HG02938 (cell line): ENCODE results near the gene CEP41.
"Not testable (repeated sequence)": the region's sequence is repeated elsewhere in the genome, so short reads cannot be mapped to it uniquely, and the experiment has no call there.

Source experiments
- ATAC-seq: cut with Tn5 transposase; IDR thresholded peaks from one replicate; pipeline ENCODE4 v1.9.1; 2021; ENCODE audit warnings: mild to moderate bottlenecking, moderate library complexity; ENCODE audit not compliant: unreplicated experiment

Gene CEP41

GRCh38 chr7:130463553-130464434 lies 23.0 kb upstream of the CEP41 start:
- no peak for ATAC-seq

GRCh38 chr7:130461272-130461671 lies 20.5 kb upstream of the CEP41 start:
- ATAC-seq, result no peak

GRCh38 chr7:130458257-130458656 lies 17.4 kb upstream of the CEP41 start:
- no peak for ATAC-seq

- ATAC-seq, result no peak
These were observed 14.1 kb upstream of the CEP41 start for GRCh38 chr7:130454959-130455358.

- no peak for ATAC-seq
These were observed 12.1 kb upstream of the CEP41 start for GRCh38 chr7:130452951-130453350.

GRCh38 chr7:130451344-130451743 lies 10.5 kb upstream of the CEP41 start:
- ATAC-seq, result not testable (repeated sequence)

GRCh38 chr7:130446259-130446658 lies 5.4 kb upstream of the CEP41 start:
- ATAC-seq, result no peak

GRCh38 chr7:130444751-130445407 lies 4.1 kb upstream of the CEP41 start:
- ATAC-seq, result no peak

GRCh38 chr7:130444234-130444633 lies 3.4 kb upstream of the CEP41 start:
- no peak for ATAC-seq

- no peak for ATAC-seq
These were observed 1.8 kb upstream of the CEP41 start for GRCh38 chr7:130442601-130443000.

GRCh38 chr7:130441408-130441869 lies 623 bp upstream of the CEP41 start:
- ATAC-seq, result no peak

- ATAC-seq, result no peak
These were observed 4.6 kb downstream of the CEP41 start for GRCh38 chr7:130436253-130436652.

- no peak for ATAC-seq
These were observed 5.4 kb downstream of the CEP41 start for GRCh38 chr7:130435311-130435854.

GRCh38 chr7:130433301-130433700 lies 7.5 kb downstream of the CEP41 start:
- no peak for ATAC-seq

GRCh38 chr7:130432886-130433285 lies 7.9 kb downstream of the CEP41 start:
- ATAC-seq, result no peak

- no peak for ATAC-seq
These were observed 9.8 kb downstream of the CEP41 start for GRCh38 chr7:130430841-130431666.

- ATAC-seq, result no peak
These were observed 10.7 kb downstream of the CEP41 start for GRCh38 chr7:130430115-130430514.

- no peak for ATAC-seq
These were observed 11.8 kb downstream of the CEP41 start for GRCh38 chr7:130429019-130429418.

GRCh38 chr7:130426564-130426963 lies 14.3 kb downstream of the CEP41 start:
- no peak for ATAC-seq

GRCh38 chr7:130425796-130426195 lies 15.0 kb downstream of the CEP41 start:
- ATAC-seq, result no peak

- no peak for ATAC-seq
These were observed 17.2 kb downstream of the CEP41 start for GRCh38 chr7:130423501-130424037.
